Measurements from ENCODE around the gene MTNR1B. TPM values are rescaled to one million over a fixed set of nuclear protein-coding genes. Genes with fewer than 3 reads are reported as not detected.

The MTNR1B gene
- polyA plus RNA-seq, 2 of the 4 experiments (the other 2 are of a cell fraction): not detected

- TF ChIP-seq HMGXB4 (CRISPR knock-in tag; IDR thresholded peaks at IDR 0.05; ENCODE audit: borderline replicate concordance): no peak
Measured at GRCh38 chr11:92981508-92982043, 12.1 kb downstream of the MTNR1B start (continued).

- FAIRE-seq (no peak), DNase-seq (ENCODE audit: low read depth in 1 of 2, low spot score in 1 of 2) (no peak), ATAC-seq (no peak)
- no peak for TF ChIP-seq FOSL2 (IDR thresholded peaks at IDR 0.05)
- TF ChIP-seq FOSL2 (CRISPR knock-in tag; IDR thresholded peaks at IDR 0.05): no peak
- peak; percentile 80 for TF ChIP-seq MAFK (IDR thresholded peaks at IDR 0.05; ENCODE audit: partially characterized antibody)
- no peak for TF ChIP-seq HEYL (CRISPR knock-in tag; IDR thresholded peaks at IDR 0.05)
- CTCF ChIA-PET: no interaction called here
- no peaks in the 10 kb centered on the region for H3K9me3 ChIP-seq
- no peak overlapping the region for H3K4me2 ChIP-seq
- POLR2A ChIA-PET: no interaction called here
- no peaks in the 10 kb centered on the region for H3K4me1 ChIP-seq
- no peak overlapping the region for H3K27ac ChIP-seq
- 52% methylated on average over 3 of the region's 3 CpGs for WGBS (ENCODE audit: missing lambda C conversion rate)
- no peak overlapping the region for H3K4me3 ChIP-seq
Measured at GRCh38 chr11:92986585-92986984, 17.1 kb downstream of the MTNR1B start.

- DNase-seq (ENCODE audit: low read depth in 1 of 2, low spot score in 1 of 2) (no peak), FAIRE-seq (no peak), ATAC-seq (no peak)
- Histone ChIP-seq H3K4me1 (no peaks in the 10 kb centered on the region), H3K9me3 (no peaks in the 10 kb centered on the region), H3K4me2 (no peak overlapping the region), H3K27ac (no peak overlapping the region), H3K4me3 (no peak overlapping the region)
- ChIA-PET POLR2A (no interaction called here), CTCF (no interaction called here)
- TF ChIP-seq TFCP2L1 (CRISPR knock-in tag; IDR thresholded peaks at IDR 0.05) (no peak), NFE2L2 (conservative IDR thresholded peaks at IDR 0.05; ENCODE audit: low read length) (no peak), ATOH8 (CRISPR knock-in tag; IDR thresholded peaks at IDR 0.05; ENCODE audit: low read depth) (no peak)
Measured at GRCh38 chr11:92993004-92993403, 23.6 kb downstream of the MTNR1B start.

GRCh38 chr11:93000511-93001476 lies 31.3 kb downstream of the MTNR1B start:
- Histone ChIP-seq H3K4me3 (no peak overlapping the region), H3K27ac (peak overlapping the region; percentile 88 to 93), H3K9me3 (peaks cover 9% of the 10 kb centered on the region; the same call in 2 of the 3 replicates), H3K4me1 (peaks cover 23% of the 10 kb centered on the region), H3K4me2 (peak overlapping the region; percentile 61)
- ATAC-seq (peak; percentile 99 to 100), FAIRE-seq (no peak), DNase-seq (ENCODE audit: low read depth in 1 of 2, low spot score in 1 of 2) (peak; percentile 48 to 87)
- WGBS (ENCODE audit: missing lambda C conversion rate): 44% methylated on average over 2 of the region's 2 CpGs
- POLR2A ChIA-PET: no interaction called here
- CTCF ChIA-PET: no interaction called here
- TF ChIP-seq FOXS1 (CRISPR knock-in tag; IDR thresholded peaks at IDR 0.05): no peak
- no peak for TF ChIP-seq MAZ (IDR thresholded peaks at IDR 0.05; ENCODE audit: borderline replicate concordance, low read depth, low read length)
- peak; percentile 95 for TF ChIP-seq MAFK (IDR thresholded peaks at IDR 0.05; ENCODE audit: partially characterized antibody)
- TF ChIP-seq CHD4 (IDR thresholded peaks at IDR 0.05; ENCODE audit: borderline replicate concordance): no peak
- TF ChIP-seq USF2 (IDR thresholded peaks at IDR 0.05): no peak
- TF ChIP-seq E2F6 (IDR thresholded peaks at IDR 0.05; ENCODE audit: borderline replicate concordance, low read depth): no peak
- TF ChIP-seq CTCF (IDR thresholded peaks at IDR 0.05): no peak
- peak; percentile 74 for TF ChIP-seq FOSL2 (IDR thresholded peaks at IDR 0.05)
- TF ChIP-seq FOSL2 (CRISPR knock-in tag; IDR thresholded peaks at IDR 0.05): peak; percentile 85
- peak in 1 of 2 experiments; percentile 71; a peak in 2 of 4 replicates for TF ChIP-seq CEBPB (IDR thresholded peaks at IDR 0.05)
- TF ChIP-seq HEYL (CRISPR knock-in tag; IDR thresholded peaks at IDR 0.05): no peak
- no peak for TF ChIP-seq BHLHE40 (IDR thresholded peaks at IDR 0.05; ENCODE audit: low read depth, low read length)
- peak; percentile 30 to 60; a peak in 2 of 5 replicates for TF ChIP-seq JUN (IDR thresholded peaks at IDR 0.05)
- no peak for TF ChIP-seq CBX8 (IDR thresholded peaks at IDR 0.05)
- 0 out of 2 replicates have a peak, but pooled peaks have one; percentile 38 for TF ChIP-seq HES2 (IDR thresholded peaks at IDR 0.05)
- TF ChIP-seq ATOH8 (CRISPR knock-in tag; IDR thresholded peaks at IDR 0.05; ENCODE audit: low read depth): no peak
- TF ChIP-seq POLR2A (IDR thresholded peaks at IDR 0.05; ENCODE audit: low read length): no peak
- no peak for TF ChIP-seq BCL3 (IDR thresholded peaks at IDR 0.05)

Measured in A549 (cell line).